GM19455 (cell line): ENCODE results near the gene AMIGO3.
"Not testable (repeated sequence)": the region's sequence is repeated elsewhere in the genome, so short reads cannot be mapped to it uniquely, and the experiment has no call there.

ENCODE experiments used
- ATAC-seq: cut with Tn5 transposase; IDR thresholded peaks from one replicate; pipeline ENCODE4 v1.9.1; 2021; ENCODE audit not compliant: unreplicated experiment

Gene AMIGO3, protein sequence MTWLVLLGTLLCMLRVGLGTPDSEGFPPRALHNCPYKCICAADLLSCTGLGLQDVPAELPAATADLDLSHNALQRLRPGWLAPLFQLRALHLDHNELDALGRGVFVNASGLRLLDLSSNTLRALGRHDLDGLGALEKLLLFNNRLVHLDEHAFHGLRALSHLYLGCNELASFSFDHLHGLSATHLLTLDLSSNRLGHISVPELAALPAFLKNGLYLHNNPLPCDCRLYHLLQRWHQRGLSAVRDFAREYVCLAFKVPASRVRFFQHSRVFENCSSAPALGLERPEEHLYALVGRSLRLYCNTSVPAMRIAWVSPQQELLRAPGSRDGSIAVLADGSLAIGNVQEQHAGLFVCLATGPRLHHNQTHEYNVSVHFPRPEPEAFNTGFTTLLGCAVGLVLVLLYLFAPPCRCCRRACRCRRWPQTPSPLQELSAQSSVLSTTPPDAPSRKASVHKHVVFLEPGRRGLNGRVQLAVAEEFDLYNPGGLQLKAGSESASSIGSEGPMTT

DNA sequence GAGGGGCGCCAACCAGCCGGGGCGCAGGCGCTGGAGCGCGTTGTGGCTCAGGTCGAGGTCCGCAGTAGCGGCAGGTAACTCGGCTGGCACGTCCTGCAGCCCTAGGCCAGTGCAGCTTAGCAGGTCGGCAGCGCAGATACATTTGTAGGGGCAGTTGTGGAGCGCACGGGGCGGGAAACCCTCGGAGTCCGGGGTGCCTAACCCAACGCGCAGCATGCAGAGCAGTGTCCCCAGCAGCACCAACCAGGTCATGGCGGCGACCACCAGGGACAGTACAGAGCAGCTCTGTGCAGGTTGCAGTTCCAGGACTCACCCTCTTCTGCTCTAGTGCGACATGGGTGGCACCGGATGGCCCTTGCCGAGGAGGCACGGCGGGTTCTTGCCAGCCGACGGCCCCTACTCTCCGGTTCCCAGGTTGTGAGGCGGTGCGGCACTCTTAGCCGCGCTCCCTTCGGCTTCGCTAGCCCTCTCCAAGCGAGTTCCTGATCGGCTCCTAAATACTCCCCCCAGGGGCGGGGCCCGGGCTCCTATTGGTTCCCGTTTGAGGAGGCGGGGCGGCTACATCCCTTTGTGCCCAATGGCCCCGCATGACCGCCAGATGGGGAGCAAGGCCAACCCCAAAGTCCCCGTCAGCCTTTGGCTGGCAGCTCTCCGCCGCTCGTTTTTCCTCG lies at the start of gene AMIGO3:
TSS of gene AMIGO3 (minus strand) at position 471 of the 671 bp plus-strand sequence. CDS start at position 252, 219 bp downstream.
- ATAC-seq: peak; percentile 42

DNA sequence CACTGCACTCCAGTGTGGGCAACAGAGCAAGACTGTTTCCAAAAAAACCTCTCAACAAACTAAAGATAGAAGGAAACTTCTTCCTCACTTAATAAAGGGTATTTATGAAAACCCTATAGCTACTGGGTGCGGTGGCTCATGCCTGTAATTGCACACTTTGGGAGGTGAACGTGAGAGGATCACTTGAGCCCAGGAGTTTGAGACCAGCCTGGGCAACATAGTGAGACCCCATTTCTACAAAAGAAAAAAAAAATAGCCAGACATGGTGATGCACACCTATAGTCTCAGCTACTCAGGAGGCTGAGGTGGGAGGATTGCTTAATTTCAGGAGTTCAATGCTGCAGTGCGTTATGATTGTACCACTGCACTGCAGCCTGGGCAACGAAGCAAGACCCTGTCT lies 44.5 kb upstream of the AMIGO3 start:
- no peak for ATAC-seq

DNA sequence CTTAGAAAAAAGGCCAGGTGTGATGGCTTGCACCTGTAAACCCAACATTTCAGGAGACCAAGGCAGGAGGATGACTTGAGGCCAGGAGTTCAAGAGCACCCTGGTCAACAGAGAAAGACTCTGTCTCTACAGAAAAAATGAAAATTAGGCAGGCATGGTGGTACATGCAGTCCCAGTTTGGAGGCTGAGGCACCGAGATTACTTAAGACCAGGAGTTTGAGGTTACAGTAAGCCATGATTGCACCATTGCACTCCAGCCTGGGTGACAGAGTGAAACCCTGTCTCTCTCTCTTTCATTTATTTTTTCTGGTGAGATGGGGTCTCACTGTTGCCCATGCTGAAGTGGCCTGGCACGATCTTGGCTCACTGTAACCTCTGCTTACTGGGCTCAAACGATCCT lies 42.2 kb upstream of the AMIGO3 start:
- no peak for ATAC-seq

- no peak for ATAC-seq
These were observed 39.7 kb upstream of the AMIGO3 start for GRCh38 chr3:49759226-49759625.

GRCh38 chr3:49757197-49757596 lies 37.7 kb upstream of the AMIGO3 start:
- no peak for ATAC-seq

- ATAC-seq: no peak
These were observed 36.6 kb upstream of the AMIGO3 start for GRCh38 chr3:49756036-49756435.

GRCh38 chr3:49754536-49754935 lies 35.1 kb upstream of the AMIGO3 start:
- ATAC-seq: no peak

DNA sequence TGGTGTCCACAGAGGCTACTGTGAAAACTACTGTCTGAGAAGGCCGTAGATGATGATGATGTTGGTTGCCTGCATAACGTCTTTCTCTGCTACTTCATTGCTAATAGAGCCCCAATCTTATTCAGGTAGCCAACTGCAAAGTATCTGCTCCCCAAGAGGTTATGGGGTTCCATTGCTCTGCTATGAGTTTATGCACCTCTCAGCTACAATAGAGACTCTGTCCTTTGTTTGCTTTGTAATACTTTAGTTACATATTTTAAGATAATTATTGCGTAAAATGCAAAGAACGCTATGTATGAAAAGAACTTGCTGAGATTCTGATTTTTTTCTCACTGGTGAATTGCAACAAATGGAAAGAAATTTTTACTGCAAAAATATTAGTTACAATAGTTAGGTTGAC lies 32.0 kb upstream of the AMIGO3 start:
- ATAC-seq: no peak

- ATAC-seq: no peak
These were observed 30.6 kb upstream of the AMIGO3 start for GRCh38 chr3:49750056-49750455.

- ATAC-seq: not testable (repeated sequence)
These were observed 29.4 kb upstream of the AMIGO3 start for GRCh38 chr3:49748874-49749273.

- ATAC-seq: no peak
These were observed 28.5 kb upstream of the AMIGO3 start for GRCh38 chr3:49747792-49748480.

DNA sequence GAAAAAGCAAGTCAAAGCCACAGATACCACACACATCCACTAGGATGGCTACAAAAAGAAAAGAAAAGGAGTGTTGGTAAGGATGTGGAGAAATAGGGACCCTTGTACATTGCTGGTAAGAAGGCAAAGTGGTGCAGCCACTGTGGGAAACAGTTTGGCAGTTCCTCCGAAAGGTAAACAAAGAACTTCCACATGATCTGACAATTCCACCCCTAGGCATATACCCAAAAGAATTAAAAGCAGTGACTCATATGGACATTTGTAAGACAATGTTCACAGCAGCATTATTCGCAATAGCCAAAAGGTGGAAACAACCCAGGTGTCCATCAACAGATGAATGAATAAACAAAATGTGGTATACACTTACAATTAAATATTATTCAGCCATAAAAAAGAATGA lies 26.5 kb upstream of the AMIGO3 start:
- ATAC-seq: no peak

DNA sequence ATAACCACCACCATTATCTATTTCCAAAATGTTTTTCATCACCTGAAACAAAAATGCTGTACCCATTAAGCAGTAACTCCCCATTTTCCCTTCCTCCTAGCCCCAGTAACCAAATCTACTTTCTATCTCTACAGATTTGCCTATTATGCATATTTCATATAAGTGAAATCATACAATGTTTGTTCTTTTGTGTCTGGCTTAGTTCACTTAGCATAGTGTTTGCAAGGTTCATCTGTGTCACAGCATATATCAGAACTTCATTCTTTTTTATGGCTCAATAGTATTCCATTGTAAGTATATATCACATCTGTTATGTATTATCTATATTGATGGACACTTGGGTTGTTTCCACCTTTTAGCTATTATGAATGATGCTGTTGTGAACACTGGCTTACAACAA lies 20.9 kb upstream of the AMIGO3 start:
- ATAC-seq: no peak

DNA sequence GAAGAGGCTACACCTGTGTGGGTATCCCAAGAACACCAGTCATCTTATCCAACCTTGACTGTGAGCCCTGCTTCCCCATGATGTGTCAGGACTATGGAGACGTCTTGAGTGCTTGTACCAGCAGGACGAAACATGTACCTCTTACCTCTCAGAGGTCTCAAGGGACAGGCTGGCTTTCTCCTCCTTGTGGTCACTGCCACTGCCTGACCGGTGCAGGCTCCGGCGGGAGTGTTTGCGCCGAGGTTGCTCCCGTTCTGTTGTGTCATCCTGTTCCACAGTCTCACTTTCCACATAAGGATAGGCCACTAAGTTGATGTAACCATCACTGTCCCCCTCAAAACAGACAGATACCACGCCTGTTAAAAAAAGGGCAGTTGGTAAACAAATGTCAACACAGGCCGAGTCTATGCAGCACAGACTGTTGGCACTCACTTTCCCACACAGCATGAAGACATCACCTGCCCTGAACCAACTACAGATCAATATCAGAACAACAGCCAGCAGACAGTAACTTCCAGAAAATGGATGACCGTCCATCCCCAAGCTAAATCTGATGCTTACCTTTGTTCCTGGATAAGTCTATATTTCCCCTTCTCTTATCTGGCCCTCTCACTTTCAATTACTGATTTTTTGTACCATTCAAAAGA lies 18.7 kb upstream of the AMIGO3 start:
- no peak for ATAC-seq

GRCh38 chr3:49734752-49735151 lies 15.3 kb upstream of the AMIGO3 start:
- no peak for ATAC-seq

GRCh38 chr3:49733551-49733950 lies 14.1 kb upstream of the AMIGO3 start:
- ATAC-seq: no peak

DNA sequence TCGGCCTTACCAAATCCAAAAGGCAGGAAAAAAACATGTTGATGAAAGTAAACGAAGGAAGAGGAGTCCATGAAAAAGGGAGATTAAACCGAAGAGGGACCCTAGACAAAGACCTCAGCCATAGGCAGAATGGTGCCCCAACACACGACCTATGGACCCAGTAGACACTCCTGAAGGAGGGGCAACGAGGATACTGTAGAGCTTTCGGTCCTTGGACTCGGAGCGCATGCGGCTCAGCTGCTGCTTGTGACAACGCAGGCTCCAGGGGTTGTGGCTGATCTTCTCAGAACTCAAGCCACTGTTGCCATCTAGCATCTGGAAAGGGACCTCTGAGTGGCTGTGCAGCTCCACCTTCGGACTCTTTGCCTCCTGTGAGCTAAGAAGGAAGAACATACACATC lies 13.1 kb upstream of the AMIGO3 start:
- ATAC-seq: no peak

GRCh38 chr3:49729966-49730609 lies 10.6 kb upstream of the AMIGO3 start:
- no peak for ATAC-seq

- ATAC-seq: no peak
These were observed 8.5 kb upstream of the AMIGO3 start for GRCh38 chr3:49727924-49728361.

DNA sequence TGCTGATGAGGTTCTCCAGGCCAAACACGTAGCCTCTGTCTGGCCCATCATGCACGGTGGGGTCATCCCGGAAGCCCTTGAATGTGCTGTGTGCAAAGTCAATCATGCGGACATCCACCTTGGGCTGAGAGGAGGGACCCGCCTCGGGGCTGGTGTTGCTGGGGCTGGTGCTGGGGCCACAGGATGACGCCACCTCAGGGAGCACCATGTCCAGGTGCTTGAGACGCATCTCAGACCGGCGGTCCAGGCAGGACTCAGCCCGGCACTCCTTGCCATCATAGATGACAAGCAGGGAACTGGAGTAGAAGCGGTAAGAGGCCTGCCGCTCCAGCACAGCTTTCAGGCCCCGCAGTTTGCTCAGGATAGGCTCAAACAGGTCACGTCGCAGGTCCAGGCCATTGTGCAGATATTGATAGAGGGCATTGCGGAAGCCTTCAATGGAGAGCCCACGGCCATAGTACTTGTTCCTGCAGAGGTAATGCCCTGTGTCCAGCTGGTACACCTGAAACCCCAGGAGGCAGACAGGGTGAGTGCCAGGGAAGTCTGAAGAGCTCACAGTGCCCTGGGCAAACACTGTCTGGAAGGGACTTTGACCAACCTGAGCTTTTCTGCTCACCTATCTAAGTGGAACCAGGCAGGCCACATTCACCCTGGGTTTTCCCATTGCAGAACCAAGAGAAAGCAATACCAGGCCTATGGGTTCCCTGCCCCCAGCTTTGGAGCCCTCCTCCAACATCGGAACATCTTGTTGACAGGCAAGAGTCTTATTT lies 7.9 kb upstream of the AMIGO3 start:
- no peak for ATAC-seq
